HG03575 (cell line): ENCODE results near the gene FRMD4A.

Source experiments
- ATAC-seq: cut with Tn5 transposase; IDR thresholded peaks from one replicate; pipeline ENCODE4 v1.9.1; 2021; ENCODE audit not compliant: unreplicated experiment, insufficient number of reproducible peaks, low FRiP score; ENCODE audit errors: extremely low read depth

Gene FRMD4A

DNA sequence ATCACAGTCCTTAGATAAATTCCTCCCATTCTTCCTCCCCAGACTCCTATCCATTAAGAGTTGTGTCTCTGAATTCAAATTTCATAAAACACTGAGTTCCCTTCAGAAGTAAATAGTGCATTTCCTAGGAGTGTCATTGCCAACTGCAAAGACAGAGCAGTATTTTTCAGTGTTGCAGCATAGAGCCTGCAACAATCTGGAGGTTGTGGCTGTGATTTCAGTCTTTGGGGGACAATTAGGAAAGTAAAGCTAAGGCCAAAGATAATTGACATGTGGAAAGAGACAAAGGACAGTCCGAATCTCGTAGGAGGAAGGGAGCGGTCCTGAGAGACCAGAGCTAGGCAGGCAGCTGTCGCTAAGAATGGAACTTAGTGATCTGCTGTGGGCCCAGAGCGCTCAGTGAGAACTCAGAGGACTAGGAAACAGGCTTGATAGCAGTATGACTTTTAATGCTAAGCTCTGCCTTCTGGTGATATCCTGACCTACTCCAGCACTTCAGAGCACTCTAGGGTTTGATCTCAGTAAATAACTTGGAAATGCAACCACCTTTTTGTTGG, 697.8 kb downstream of the FRMD4A start:
- no peak for ATAC-seq

DNA sequence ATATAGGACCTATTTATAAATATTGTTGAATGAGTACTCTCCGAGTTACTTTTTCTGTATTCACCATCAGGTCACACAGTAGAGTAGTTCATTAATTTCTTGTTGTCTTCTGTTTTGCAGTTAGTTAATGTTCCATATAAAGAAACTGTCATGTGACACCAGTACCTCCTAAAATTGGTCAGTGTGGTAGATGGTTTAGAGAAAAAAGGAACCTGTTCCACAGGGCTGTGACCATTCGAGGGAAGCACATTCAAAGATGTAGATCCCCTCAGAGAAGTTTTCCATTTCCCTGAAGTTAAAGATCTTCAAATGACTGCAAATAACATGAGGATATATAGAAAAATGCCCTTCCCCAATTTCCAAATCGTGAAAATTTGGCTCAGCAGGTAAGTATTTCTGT, 698.3 kb downstream of the FRMD4A start:
- ATAC-seq, result no peak

DNA sequence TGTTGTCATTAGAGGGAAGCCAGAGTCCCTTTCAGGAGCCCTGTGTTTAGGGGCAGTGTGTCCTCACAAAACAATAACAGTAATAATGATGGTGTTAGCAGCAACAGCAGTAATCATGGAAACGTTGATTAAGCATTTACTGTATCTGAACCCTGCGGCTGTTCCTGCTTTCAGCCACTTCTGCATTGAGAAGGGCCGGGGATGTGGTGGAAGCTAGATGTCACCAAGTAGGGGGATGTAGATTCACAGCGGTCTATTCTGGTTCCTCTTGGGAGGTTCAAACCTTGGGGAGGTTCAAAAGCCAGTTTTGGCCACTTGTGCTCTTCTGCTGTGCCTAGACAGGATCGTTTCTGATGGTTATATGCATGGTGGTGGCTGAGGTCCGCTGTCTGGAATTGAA, 699.1 kb downstream of the FRMD4A start:
- no peak for ATAC-seq

DNA sequence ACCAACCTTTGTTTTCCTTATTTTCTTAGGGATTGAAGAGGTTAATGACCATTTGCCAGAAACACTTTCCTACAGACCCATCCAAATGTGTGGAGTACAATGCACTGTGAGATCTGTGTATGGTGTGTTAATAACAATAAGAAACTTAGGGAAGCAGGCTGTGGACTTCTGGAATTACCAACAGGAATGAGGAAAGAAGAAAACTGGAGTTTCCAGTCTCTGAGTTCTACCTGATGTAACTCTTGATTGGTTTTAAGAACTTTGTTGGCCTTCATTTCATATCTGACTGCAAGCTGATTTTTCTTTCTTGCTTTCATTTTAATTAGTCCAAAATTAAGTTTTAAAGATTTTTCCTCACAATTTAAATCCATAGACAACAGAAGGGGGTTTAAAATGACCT, 700.5 kb downstream of the FRMD4A start:
- no peak for ATAC-seq

DNA sequence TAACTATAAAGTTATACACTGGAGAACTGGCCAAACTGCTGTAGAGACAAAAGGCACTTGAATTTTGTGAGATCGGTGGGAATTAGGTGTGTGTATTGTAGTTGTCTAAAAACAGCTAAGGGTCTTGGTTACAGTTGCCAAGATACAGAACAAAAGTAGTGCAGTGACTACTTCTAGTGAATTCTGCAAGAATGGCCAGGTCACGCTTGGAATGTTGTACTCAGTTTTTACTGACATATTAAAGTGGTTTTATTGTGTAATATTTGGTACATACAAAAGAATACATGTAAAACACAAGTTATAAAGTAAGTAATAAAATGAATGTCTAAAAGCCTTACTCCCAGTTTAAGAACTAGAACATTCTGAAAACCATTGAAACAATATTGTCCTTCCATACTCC, 701.6 kb downstream of the FRMD4A start:
- ATAC-seq, result no peak

DNA sequence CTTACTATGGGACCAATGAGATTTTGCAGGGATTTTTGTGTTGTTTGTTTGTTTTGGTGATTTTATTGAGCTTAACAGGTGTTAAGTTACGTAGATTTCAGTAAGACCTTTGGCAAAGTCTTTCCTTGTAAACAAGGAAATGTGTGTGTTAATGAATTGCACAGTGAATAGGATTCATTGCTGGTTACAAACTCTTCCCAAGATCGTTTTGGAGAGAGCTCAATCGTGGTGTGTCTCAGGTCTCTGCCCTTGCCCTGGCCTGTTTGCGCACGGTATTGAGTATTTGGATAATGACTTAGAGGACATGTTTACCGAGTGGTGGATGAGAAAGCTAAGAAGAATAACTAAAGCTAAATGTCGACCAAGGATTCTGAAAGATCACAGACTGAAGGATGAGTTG, 702.1 kb downstream of the FRMD4A start:
- no peak for ATAC-seq

DNA sequence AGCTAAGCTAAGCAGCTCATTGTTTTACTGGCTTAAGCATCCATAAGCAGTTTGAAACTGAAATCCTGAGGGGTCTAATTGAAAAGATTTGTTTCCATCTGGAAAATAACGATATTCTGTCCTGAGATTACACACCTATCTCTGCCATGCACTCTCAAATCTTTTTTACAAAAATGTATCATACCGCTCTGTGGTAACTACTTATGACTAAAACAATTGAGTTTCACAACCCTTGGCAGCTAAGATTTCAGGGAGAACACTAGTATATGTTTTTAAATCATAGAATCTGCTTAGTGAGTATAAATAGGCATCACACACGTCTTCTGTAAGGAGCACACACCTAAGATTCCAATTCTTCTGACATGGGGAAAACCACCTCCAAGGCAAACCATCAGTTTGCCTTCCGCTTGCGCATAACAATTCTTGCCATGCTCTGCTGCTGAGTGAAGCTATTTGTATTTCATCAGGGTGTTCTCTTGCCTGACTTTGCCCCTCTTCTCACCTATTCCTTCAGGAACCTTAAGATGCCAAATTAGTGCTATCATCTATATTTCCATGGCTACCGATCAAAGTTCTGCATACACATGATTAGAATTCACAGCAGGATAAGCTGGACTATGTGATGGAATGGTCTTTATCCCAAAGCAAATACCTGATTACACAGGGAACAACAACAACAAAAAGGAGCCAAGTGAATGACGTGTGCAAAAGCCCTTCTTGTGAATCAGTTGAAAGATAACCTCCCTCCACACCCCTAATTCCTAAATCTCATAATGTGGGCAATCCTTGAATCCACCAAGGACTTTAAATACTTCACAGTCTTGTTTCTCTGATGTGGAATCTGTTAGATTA, 703.0 kb downstream of the FRMD4A start:
- no peak for ATAC-seq

DNA sequence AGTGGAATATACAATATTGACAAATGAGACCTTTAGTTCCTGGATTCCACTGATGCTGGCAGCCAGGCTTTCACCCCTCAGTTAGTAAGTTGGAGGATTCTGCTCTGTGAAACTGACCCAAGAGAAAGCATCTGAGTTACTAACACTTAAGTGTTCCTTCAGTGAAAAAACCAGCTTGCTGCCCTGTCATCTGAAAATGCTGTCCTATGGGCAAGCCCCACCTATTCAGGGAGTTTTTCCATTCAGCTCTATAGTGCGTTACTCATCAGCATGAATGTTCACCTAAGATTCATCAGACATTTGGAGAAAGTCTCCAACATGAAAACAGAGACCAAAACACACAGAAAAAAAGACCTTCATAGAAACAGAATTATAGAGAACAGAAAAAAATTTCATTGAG, 706.1 kb downstream of the FRMD4A start:
- ATAC-seq, result no peak

DNA sequence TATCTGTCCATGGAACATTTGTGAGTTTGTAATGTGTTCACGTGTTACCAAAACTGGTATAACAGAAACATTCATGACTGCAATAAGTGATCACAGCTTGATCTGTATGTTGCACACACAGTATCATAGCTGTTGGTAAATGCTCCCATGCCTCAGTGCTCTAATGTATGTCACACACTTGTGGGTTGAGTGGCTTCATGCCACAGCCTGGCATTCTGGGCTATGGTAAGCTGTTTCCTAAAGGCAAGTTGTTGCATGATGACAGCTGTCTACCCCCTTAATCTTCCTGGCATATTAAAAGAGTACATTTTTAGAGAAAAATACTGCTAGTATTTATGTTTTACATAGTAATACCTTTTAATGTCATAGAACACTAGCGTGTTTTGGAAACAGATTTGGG, 708.8 kb downstream of the FRMD4A start:
- ATAC-seq, result no peak

DNA sequence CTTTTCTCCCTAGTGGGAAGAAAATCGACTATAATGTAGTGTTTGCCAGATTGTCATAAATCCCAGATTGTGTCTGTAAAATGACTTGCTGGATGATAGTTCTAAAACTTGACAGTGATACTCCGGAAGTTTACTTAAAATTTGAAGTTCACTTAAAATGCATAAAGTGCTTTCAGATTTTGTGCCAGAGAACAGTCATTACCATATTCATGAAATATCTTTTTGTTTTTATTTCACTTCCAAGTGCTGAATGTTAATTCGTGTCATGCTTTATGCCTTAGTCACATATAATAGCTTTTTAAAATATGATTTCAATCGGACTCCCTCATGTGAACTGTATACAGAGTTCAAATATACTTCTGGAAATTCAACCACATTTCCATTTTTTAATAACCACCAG, 713.6 kb downstream of the FRMD4A start:
- ATAC-seq, result no peak

DNA sequence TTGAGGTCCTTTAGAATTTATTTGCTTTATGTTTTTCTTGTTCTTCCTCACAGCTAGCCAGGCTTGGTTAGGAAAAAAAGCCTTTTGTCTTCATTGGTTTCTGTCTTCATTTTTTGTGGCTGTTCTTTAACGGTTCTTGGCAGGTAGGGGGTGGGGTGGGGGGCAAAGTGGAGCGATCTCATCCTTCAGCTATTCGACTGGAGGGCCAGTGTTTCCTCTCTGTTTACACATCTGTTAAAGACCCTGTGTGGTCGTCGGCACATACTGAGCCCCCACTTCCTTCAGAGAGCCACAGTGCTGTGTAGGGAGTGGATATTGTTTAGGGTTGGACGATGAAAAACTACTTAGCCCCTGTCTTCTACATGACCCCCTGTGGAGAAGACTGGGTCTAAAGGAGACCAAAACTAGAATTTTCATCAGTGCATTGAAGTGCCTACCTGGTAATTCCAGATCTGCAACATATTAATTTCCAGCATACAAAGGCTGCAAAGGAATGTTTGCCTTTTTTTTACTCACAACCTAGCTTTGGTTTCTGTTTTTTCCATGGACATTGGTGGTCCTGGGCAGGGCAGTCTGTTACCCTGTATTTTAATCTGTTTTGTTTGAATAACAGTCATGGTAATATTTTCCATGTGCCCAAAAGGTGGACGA, 714.9 kb downstream of the FRMD4A start:
- no peak for ATAC-seq

DNA sequence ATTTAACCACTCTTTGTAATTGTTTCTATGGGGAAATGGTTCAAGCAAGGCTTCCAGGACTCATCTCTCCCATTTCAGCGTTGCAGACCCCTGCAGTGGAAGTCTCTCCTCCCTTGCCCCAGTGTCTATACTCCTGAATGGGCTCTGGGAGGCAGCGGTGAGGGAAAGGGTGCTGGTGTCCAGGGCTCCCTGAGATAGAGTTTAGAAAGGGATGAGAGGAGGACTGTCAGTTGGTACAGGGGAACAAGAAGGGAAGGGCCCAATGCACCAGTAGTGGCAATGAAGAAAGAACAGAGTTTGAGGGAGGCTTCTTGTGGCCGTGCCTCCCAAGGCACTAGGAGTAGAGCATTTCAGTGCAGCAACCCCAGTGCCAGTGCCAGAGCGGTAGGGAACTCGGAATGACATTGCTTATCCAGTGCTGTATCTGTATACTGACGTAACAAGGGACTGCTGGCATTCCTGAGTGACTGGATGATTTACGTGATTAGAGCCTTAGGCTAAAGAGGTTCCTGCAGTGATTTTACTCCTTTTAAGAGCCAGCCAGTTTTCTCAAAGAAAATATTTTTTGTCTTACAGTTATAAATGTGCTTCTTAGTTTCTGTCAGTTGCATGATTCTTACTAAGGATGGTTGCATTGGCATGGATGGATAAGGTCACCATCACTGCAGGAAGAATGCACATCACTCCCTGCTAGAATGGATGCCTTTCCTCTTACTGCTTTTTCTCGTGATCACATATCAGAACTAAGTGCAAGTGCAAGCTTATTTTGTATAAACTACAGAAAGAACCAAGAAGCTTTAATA, 716.0 kb downstream of the FRMD4A start:
- no peak for ATAC-seq

DNA sequence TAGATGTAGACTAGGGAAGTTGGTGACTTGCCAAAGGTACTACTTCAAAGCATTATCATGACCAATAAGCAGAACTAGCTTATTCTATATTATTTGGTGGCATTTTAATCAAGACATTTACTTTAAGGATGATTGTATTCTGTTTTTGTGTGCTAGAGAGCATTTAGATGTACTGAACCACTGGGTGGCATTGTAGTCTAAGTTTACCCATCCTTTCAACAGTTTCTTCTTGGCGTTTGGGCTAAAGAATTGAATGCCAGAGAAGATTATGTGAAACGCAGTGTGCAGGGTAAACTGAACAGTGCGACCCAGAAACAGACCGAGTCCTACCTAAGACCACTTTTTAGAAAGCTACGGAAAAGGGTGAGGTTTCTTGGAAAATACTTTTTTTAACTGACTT, 717.2 kb downstream of the FRMD4A start:
- no peak for ATAC-seq

DNA sequence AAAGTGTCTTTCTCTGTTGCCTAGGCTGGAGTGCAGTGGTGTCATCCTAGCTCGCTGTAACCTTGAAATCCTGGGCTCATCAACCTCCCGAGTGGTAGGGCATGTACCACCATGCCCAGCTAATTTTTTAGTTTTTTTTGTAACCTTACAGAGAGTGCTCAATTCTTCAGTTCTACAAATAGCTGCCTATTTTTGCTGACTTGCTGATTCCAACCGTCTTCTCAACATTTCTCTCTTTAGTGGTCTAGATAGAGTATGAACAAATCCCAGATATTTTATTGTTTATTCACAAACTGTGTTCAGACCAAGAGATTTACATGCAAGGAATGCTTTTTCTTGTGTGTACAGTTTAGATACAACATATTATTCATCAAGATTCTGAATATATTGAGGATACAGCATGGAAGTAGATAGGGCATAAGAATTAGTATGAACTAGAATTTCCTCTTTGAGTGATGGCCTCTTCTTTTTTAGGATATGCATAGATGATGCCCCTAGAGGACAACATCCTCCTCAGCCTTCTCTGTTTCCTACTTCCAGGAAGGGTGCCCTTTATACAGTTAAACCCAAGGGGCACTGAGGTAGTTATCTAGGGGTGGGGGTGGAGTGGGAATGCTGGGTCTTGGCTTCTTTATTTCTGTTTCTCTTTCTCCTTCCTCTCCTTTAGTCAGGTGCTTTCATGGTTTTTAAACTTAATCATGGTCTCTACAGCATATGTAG, 717.9 kb downstream of the FRMD4A start:
- no peak for ATAC-seq

DNA sequence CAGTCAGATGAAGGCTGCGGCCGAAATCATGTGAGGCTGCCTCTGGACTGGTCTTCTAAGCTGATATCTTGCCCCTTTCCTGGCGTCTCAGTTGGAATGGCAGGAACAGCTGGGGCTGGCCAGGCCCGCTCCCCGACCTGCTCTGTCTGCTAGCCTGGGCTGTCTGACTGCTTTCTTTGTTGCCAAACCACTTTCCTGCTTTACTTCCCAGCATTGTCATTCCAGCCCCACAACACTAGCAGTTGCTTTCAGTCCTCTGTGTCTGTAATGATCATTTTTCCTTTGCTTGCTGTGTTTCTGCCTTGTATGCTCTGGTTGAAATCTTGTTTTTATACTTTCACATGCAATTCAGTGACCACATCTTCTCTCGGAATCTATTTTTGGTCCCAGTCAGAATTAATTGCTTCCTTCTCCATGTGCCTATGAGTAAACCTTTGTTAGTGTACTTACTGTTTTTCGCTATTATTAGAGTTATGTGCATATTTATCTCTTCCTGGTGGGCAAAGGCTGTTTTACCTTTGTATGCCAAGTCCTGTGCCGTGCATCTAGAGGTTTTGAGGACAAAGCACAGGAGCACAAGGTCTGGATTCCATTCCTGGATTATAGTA, 722.4 kb downstream of the FRMD4A start:
- no peak for ATAC-seq

DNA sequence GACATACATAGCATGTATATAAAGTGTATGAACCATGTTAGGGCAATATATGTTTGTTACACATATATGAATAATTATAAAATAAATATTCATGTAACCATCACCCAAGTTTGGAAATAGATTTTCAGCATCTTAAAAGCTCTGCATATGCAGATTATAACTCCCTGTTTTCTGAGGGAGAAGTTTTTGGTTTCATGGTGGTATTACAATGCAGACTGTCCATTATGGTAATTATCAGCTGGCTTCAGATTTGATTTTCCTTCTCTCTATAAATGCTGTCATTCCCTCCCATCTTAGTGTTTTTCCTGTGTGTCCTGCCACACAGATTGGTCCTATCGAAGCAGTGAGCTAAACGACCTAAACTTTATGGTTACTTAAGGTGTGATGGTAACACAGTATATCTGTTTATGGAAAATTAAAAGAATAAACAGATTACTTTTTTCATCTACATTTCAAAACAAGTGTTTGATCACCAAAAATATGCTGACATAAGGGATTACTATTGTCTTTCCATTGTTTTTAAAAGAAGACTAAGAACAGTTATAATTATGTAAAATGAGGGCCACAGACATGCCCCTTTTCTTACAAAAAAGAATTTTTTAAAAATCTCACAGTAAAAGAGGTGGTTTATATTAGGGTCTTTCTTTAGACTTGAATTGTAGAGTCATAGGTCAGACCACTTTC, 726.2 kb downstream of the FRMD4A start:
- ATAC-seq, result no peak

DNA sequence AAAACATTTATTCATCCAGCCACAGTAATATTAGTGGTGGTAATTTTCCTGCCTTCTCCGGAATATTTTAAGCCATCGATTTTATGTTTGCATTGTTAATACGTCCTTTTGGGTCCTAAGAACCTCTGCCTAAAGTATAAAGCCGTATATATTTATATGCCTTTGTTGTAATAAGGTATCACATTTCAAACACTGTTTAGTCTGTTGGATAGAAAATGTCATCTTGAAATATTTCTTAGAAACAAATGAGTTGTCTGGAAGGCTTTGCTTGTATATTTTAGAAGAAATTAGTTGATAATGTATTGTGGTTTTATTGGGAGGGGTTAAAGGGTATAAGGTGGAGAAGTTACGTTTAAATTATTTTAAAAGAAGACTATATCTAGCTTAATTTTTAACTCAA, 732.8 kb downstream of the FRMD4A start:
- no peak for ATAC-seq

DNA sequence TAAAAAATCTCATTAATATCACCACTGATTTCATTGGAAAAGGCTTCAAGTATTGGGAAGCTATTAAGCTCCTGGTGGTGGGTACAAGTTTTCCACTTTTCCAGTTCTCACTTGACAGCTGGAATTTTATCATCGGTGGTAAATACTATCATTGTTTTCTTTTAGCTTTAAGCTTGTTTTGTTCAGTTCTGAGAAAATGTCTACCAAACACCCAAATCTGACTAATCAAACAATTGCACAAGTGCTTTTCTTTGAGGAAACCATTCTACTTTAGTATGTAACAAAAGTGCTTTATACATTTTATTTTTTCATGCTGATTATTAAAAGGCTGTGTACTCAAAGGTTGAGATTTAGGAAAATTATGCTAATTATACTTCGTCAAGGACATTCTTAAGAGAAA, 736.1 kb downstream of the FRMD4A start:
- ATAC-seq, result no peak
